Endodermal cell (in vitro differentiated cells): ENCODE measurements around the gene ITGA11. TPM values are rescaled to one million over a fixed set of nuclear protein-coding genes. Genes with fewer than 3 reads are reported as not detected.

Experiments
- DNase-seq: peaks from one replicate; pipeline ENCODE4 v3.0.0-alpha.2; 2017
- H3K27ac ChIP-seq: 2 replicates; pipeline ENCODE4 v1.5.1; 2013; ENCODE audit warnings: mild to moderate bottlenecking, low read depth, low read length, moderate library complexity
- H3K27me3 ChIP-seq: 2 replicates; pipeline ENCODE4 v1.6.1; 2013; ENCODE audit warnings: mild to moderate bottlenecking, low read length, moderate library complexity; ENCODE audit not compliant: insufficient read depth, control insufficient read depth, poor library complexity, severe bottlenecking
- H3K36me3 ChIP-seq: 2 replicates; pipeline ENCODE4 v1.7.0; 2013; ENCODE audit warnings: mild to moderate bottlenecking, low read length, moderate library complexity; ENCODE audit not compliant: control insufficient read depth, insufficient read depth
- H3K4me1 ChIP-seq: one replicate; pipeline ENCODE4 v1.7.0; 2013; ENCODE audit warnings: low read length; ENCODE audit not compliant: control insufficient read depth, insufficient read depth
- H3K4me3 ChIP-seq: 2 replicates; pipeline ENCODE4 v1.5.1; 2013; ENCODE audit warnings: mild to moderate bottlenecking, low read length, moderate library complexity
- H3K9ac ChIP-seq: 2 replicates; pipeline ENCODE4 v1.6.1; 2013; ENCODE audit warnings: mild to moderate bottlenecking, low read length, moderate library complexity; ENCODE audit not compliant: poor library complexity, severe bottlenecking; ENCODE audit errors: extremely low read depth
- H3K9me3 ChIP-seq: 2 replicates; pipeline ENCODE4 v1.6.1; 2013; ENCODE audit warnings: mild to moderate bottlenecking, low read length, moderate library complexity; ENCODE audit not compliant: control insufficient read depth
- H3K27ac Mint-ChIP-seq: 2 replicates; pipeline ENCODE4 v1.8.0; 2020; ENCODE audit warnings: mixed read lengths
- H3K27me3 Mint-ChIP-seq: 2 replicates; pipeline ENCODE4 v1.8.0; 2021; ENCODE audit warnings: mild to moderate bottlenecking, mixed read lengths; ENCODE audit not compliant: insufficient read depth
- H3K36me3 Mint-ChIP-seq: 2 replicates; pipeline ENCODE4 v1.8.0; 2020; ENCODE audit warnings: low read depth, mixed read lengths
- H3K4me1 Mint-ChIP-seq: 2 replicates; pipeline ENCODE4 v1.8.0; 2020; ENCODE audit warnings: mixed read lengths
- H3K4me3 Mint-ChIP-seq: 2 replicates; pipeline ENCODE4 v1.8.0; 2020; ENCODE audit warnings: mild to moderate bottlenecking, moderate library complexity, mixed read lengths
- H3K9me3 Mint-ChIP-seq: 2 replicates; pipeline ENCODE4 v1.8.0; 2020; ENCODE audit warnings: mild to moderate bottlenecking, mixed read lengths
- WGBS, 2 experiments: methylation state at CpG; one replicate each; pipeline versions ENCODE4 v1.1.5 to v1.1.7; 2013; ENCODE audit warnings: missing lambda C conversion rate in 2 of 2, mixed read lengths in 1 of 2; ENCODE audit not compliant: insufficient coverage in 1 of 2, insufficient read length in 1 of 2; 5-methylcytosine and 5-hydroxymethylcytosine counted together
- total RNA-seq, 2 donors: library from RNA; stranded (reverse); fragmentation: NEBNext Ultra II Directional in 1 of 2; extraction: Animal tissue kit (Norgen Biotek cat#: 25700) in 1 of 2; gene quantifications; 2 replicates in 1 of 2; 3 replicates in 1 of 2; pipeline ENCODE4 v1.2.1, GENCODE V29; 2021
- TF ChIP-seq, protein P1 (sequence below): fragments of 200-600 bp; sonication (generic); conservative IDR thresholded peaks from 2 replicates; pipeline ENCODE4 v1.5.0; 2021; ENCODE audit warnings: antibody characterized with exemption, mild to moderate bottlenecking

Gene ITGA11
- total RNA-seq, 2 donors from 2014 or later, result 0.35 to 1.4 TPM

DNA sequence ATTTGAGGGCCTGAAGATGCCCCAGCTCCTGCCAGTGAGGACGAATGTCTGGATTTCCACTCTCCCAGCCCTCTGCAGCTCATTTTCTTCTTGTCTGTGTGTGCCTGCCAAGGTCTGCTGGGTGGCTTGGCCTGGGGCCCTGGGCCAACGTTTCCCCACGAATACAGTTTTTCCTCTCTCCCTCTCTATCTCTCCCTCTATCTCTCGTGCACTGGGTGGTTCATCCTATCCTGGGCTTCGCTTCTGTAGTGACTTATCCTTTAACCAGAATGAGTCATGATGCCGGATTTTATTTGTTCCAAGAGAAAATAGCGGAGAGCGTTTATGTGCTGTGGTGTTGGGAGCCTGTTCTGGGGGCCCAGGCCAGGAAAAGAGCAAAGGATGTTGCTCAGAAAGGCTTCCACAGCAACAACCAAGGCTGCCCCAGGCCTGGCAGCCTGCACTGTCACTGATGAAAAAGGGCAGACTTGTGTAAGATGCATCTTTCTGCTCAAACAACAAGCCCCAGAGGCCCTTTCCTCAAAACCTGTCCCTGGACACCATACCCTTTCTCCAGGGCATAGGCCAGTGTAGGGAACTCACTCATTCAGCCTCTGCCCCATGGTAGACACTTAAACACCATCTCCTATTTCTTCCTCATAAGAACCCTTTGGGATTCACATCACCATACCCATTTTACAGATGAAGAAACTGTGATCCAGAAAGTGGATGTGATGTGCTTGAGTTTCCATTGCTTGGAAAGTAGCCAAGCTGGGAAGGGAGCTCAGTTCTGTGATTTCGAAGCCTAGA is 47.3 kb downstream of the ITGA11 start:
- no peaks in the 10 kb centered on the region for H3K9me3 ChIP-seq
- Mint-ChIP-seq H3K4me1 (peaks cover 1% of the 10 kb centered on the region), H3K27ac (no peak overlapping the region), H3K9me3 (peaks cover 8% of the 10 kb centered on the region), H3K36me3 (no peaks in the 10 kb centered on the region), H3K4me3 (no peak overlapping the region), H3K27me3 (peaks cover 3% of the 10 kb centered on the region)
- no peak overlapping the region for H3K4me3 ChIP-seq
- TF ChIP-seq, protein P1, sequence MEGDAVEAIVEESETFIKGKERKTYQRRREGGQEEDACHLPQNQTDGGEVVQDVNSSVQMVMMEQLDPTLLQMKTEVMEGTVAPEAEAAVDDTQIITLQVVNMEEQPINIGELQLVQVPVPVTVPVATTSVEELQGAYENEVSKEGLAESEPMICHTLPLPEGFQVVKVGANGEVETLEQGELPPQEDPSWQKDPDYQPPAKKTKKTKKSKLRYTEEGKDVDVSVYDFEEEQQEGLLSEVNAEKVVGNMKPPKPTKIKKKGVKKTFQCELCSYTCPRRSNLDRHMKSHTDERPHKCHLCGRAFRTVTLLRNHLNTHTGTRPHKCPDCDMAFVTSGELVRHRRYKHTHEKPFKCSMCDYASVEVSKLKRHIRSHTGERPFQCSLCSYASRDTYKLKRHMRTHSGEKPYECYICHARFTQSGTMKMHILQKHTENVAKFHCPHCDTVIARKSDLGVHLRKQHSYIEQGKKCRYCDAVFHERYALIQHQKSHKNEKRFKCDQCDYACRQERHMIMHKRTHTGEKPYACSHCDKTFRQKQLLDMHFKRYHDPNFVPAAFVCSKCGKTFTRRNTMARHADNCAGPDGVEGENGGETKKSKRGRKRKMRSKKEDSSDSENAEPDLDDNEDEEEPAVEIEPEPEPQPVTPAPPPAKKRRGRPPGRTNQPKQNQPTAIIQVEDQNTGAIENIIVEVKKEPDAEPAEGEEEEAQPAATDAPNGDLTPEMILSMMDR, result no peak
- no peaks in the 10 kb centered on the region for H3K4me1 ChIP-seq
- DNase-seq, result peak; percentile 29
- H3K27me3 ChIP-seq, result no peaks in the 10 kb centered on the region
- 90 to 95% methylated on average over 7 to 9 of the region's 9 CpGs for WGBS, 2 experiments
- H3K9ac ChIP-seq, result no peak overlapping the region
- no peak overlapping the region for H3K27ac ChIP-seq
- no peaks in the 10 kb centered on the region for H3K36me3 ChIP-seq

DNA sequence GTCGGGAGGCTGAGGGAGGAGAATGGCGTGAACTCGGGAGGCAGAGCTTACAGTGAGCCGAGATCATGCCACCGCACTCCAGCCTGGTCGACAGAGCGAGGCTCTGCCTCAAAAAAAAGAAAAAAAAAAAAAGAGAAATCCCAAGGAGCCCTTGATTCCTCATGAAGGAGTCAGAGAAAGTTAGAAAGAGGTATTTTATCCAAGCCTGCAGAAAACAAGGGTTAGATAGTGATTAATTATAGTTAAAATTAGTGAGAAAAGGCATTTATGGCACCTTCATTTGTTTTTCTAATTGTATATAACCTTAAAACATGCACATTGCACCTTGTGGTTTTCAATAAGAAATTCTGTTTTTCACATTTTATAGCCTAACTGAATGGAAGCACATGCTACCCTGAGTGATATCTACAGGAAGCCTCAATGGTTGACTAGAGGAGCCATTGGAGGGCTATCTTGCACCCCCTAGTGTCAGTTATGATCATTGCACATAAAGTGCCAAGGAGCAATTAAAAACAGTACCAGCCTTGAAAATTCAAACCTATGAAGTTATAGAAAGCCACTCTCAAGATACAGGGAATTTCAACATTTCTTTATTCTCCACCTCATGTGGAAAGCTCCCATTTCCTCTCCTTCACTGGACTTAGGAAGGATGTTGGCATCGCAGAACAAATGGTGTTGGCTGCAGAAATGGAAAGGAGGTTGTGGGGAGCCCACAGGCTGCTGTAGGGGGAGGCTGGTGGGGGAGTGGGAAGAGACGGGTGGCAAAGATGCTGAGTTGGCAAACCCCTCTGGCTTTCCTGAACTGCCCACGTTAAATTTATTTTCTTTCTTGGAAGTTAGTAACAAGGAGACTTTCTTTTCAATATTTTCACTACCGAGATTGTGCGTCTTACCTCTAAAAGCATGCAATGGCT is 48.5 kb downstream of the ITGA11 start:
- H3K36me3 ChIP-seq, result no peaks in the 10 kb centered on the region
- Mint-ChIP-seq H3K9me3 (peaks cover 8% of the 10 kb centered on the region), H3K36me3 (no peaks in the 10 kb centered on the region), H3K27me3 (peaks cover 3% of the 10 kb centered on the region), H3K27ac (no peak overlapping the region), H3K4me3 (no peak overlapping the region), H3K4me1 (no peaks in the 10 kb centered on the region)
- H3K9ac ChIP-seq, result no peak overlapping the region
- TF ChIP-seq, protein P1, result peak; percentile 85
- no peaks in the 10 kb centered on the region for H3K27me3 ChIP-seq
- no peak overlapping the region for H3K4me3 ChIP-seq
- DNase-seq, result peak; percentile 65
- H3K4me1 ChIP-seq, result no peaks in the 10 kb centered on the region
- H3K9me3 ChIP-seq, result no peaks in the 10 kb centered on the region
- H3K27ac ChIP-seq, result no peak overlapping the region
- WGBS, 2 experiments, result 94% methylated on average over 11 to 12 of the region's 12 CpGs

DNA sequence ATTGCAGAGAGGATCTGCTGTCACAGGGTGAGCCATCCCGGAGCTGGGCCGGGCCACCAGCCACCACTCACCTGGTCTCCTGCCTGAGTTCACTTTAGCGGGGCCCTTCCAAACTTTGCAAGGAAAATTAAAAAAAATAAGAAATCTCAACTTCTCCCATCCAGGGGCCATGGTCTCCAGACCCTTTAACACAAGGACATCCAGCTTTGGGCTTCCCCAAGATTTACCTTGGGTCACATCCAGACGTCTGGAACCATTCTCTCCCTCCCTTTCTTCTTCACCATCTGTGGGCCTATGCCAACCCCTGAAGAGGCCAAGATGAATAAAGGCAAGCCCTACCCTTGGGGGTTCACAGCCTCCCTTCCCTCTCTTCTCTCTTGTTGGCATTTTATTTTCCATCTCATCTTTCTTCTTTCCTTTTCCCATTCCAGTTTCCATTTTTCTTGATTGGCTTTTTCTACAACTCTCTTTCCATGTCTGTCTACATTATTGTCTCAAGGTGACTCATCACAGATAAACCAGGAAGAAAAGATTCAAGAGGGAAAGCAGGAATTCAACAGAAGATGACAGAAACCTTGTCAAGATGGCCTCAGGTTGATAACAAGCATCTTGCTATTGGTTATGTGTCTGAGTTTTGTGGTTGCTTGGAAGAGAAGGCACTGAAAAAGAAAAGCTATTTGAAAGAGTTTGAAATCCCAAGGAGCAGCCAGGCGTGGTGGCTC is 49.5 kb downstream of the ITGA11 start:
- Mint-ChIP-seq H3K9me3 (peaks cover 8% of the 10 kb centered on the region), H3K36me3 (no peaks in the 10 kb centered on the region), H3K27ac (no peak overlapping the region), H3K27me3 (peaks cover 3% of the 10 kb centered on the region), H3K4me3 (no peak overlapping the region), H3K4me1 (no peaks in the 10 kb centered on the region)
- Histone ChIP-seq H3K9me3 (no peaks in the 10 kb centered on the region), H3K4me1 (no peaks in the 10 kb centered on the region), H3K9ac (no peak overlapping the region), H3K27me3 (no peaks in the 10 kb centered on the region), H3K27ac (no peak overlapping the region), H3K36me3 (no peaks in the 10 kb centered on the region), H3K4me3 (no peak overlapping the region)
- 93 to 100% methylated on average over 2 to 5 of the region's 5 CpGs for WGBS, 2 experiments
- TF ChIP-seq, protein P1, result no peak
- no peak for DNase-seq
